HCT116 (cell line): ENCODE data around the gene DNAH5.

Experiments used
- CTCF ChIP-seq, 3 experiments: fragments of 200-600 bp in 1 of 3; sonication (generic) in 1 of 3; IDR thresholded peaks in 2 of 3; conservative IDR thresholded peaks in 1 of 3; 2 replicates each; pipeline ENCODE4 v1.5.1; 2012 to 2017; ENCODE audit warnings: low read depth in 2 of 3, low read length in 2 of 3, antibody characterized with exemption in 1 of 3, borderline replicate concordance in 1 of 3, control low read depth in 1 of 3, mild to moderate bottlenecking in 1 of 3, mixed read lengths in 1 of 3, mixed run types in 1 of 3, moderate library complexity in 1 of 3; ENCODE audit not compliant: insufficient read depth in 1 of 3
- EZH2 ChIP-seq: fragments of 200-600 bp; sonication (generic); IDR thresholded peaks from 2 replicates; pipeline ENCODE4 v1.6.1; 2017; ENCODE audit warnings: antibody characterized with exemption, mixed run types
- EZH2phosphoT487 ChIP-seq: fragments of 200-600 bp; IDR thresholded peaks from 2 replicates; pipeline ENCODE4 v1.6.1; 2018; ENCODE audit warnings: antibody characterized with exemption, borderline replicate concordance
- MAX ChIP-seq: IDR thresholded peaks from 2 replicates; pipeline ENCODE4 v1.6.1; 2012
- POLR2A ChIP-seq: IDR thresholded peaks from 2 replicates; pipeline ENCODE4 v1.7.0; 2011; ENCODE audit warnings: borderline replicate concordance; ENCODE audit not compliant: insufficient read depth, insufficient read length; ENCODE audit errors: extremely low read depth
- RAD21 ChIP-seq: IDR thresholded peaks from 2 replicates; pipeline ENCODE4 v1.6.1; 2012; ENCODE audit warnings: low read depth, mild to moderate bottlenecking
- REST ChIP-seq: IDR thresholded peaks from 2 replicates; pipeline ENCODE4 v1.6.1; 2012; ENCODE audit warnings: low read depth
- SIN3A ChIP-seq: IDR thresholded peaks from 2 replicates; pipeline ENCODE4 v1.6.1; 2012; ENCODE audit warnings: low read depth
- SP1 ChIP-seq: IDR thresholded peaks from 2 replicates; pipeline ENCODE4 v1.6.1; 2012; ENCODE audit warnings: low read depth
- TCF7L2 ChIP-seq: IDR thresholded peaks from 2 replicates; pipeline ENCODE4 v1.7.0; 2011; ENCODE audit warnings: borderline replicate concordance, inconsistent platforms; ENCODE audit not compliant: insufficient read depth, insufficient read length; ENCODE audit errors: extremely low read depth
- YY1 ChIP-seq: IDR thresholded peaks from 2 replicates; pipeline ENCODE4 v1.6.1; 2011; ENCODE audit warnings: low read length, low read depth, moderate library complexity, mild to moderate bottlenecking; ENCODE audit not compliant: insufficient replicate concordance; ENCODE audit errors: extremely low read depth
- ZNF274 ChIP-seq: fragments of 200-500 bp; sonication (Bioruptor generic); IDR thresholded peaks from 2 replicates; pipeline ENCODE4 v1.6.1; 2014; ENCODE audit warnings: mild to moderate bottlenecking, low read depth, low read length, inconsistent platforms
- TF ChIP-seq, protein P1 (sequence below): IDR thresholded peaks from 2 replicates; pipeline ENCODE4 v1.6.1; 2012

- no peak for TF ChIP-seq TCF7L2
- TF ChIP-seq CTCF (IDR thresholded peaks at IDR 0.05 in 2 of 3, conservative IDR thresholded peaks at IDR 0.05 in 1 of 3; ENCODE audit: borderline replicate concordance in 1 of 3, insufficient read depth in 1 of 3, low read depth in 2 of 3, low read length in 2 of 3), result no peak
- TF ChIP-seq REST, result no peak
- TF ChIP-seq POLR2A, result no peak
- no peak for TF ChIP-seq EZH2
- no peak for TF ChIP-seq ZNF274
- no peak for TF ChIP-seq MAX
- TF ChIP-seq, protein P1, sequence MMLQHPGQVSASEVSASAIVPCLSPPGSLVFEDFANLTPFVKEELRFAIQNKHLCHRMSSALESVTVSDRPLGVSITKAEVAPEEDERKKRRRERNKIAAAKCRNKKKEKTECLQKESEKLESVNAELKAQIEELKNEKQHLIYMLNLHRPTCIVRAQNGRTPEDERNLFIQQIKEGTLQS, result no peak
- no peak for TF ChIP-seq EZH2phosphoT487
- TF ChIP-seq YY1, result no peak
- no peak for TF ChIP-seq RAD21
- no peak for TF ChIP-seq SP1
- no peak for TF ChIP-seq SIN3A
Measured at GRCh38 chr5:13913962-13914361, 30.5 kb downstream of the DNAH5 start.
